HUES48 (cell line): ENCODE data around the gene XXYLT1.

ENCODE experiments used
- H3K27ac ChIP-seq: one replicate; pipeline ENCODE4 v1.7.0; 2013; ENCODE audit warnings: low read depth, low read length, inconsistent platforms
- H3K27me3 ChIP-seq: 2 replicates; pipeline ENCODE4 v1.6.1; 2013; ENCODE audit warnings: mild to moderate bottlenecking, low read length; ENCODE audit not compliant: control insufficient read depth, insufficient read depth
- H3K36me3 ChIP-seq: 2 replicates; pipeline ENCODE4 v1.6.1; 2013; ENCODE audit warnings: low read length; ENCODE audit not compliant: control insufficient read depth, insufficient read depth
- H3K4me1 ChIP-seq: 2 replicates; pipeline ENCODE4 v1.6.1; 2013; ENCODE audit warnings: mild to moderate bottlenecking, low read length; ENCODE audit not compliant: control insufficient read depth, insufficient read depth
- H3K4me3 ChIP-seq: 2 replicates; pipeline ENCODE4 v1.5.1; 2013; ENCODE audit warnings: mild to moderate bottlenecking, low read depth, low read length
- H3K9ac ChIP-seq: 2 replicates; pipeline ENCODE4 v1.6.1; 2013; ENCODE audit warnings: mild to moderate bottlenecking, low read depth, low read length, moderate library complexity
- H3K9me3 ChIP-seq: 2 replicates; pipeline ENCODE4 v1.6.1; 2013; ENCODE audit warnings: low read length; ENCODE audit not compliant: control insufficient read depth, insufficient read depth

The XXYLT1 gene

DNA sequence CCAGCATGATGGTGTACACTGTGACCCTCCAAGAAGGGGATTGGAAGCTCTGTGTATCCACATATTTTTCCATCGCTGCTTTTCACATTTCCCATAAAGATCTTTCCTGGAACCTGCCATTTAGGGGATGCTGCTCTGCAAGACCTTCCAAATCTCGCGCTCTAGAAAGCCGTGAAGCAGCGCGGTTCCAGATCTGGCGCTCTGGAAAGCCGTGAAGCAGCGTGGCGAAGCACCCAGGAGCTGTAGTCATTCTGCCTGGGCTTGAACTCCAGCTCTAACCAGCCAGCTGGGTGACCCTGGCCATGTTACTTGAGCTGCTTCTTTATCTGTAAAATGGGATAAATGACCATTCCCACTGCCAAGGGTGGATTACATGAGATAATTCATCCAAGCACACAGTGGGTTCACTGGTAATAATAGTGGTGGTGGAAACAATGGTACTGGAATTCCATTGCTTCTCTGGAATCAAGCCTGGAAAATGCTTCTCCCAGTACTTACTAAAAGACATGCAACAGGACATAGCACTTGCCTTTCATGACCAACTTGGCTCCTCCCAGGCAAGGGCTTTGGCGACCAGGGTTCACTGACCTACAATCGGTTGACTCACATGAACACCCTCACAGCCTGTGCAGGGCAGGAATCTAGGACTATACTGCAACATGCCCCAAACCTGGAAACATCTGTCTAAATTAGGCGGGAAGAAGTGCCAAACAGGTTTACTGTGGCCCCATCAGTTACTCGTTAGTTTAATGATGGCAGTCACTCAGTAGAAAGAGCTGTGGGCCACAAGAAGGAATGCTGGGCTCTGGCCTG is 70.7 kb downstream of the XXYLT1 start:
- Histone ChIP-seq H3K27me3 (no peaks in the 10 kb centered on the region), H3K4me1 (peaks cover 19% of the 10 kb centered on the region), H3K36me3 (no peaks in the 10 kb centered on the region), H3K9me3 (no peaks in the 10 kb centered on the region), H3K4me3 (no peak overlapping the region), H3K9ac (no peak overlapping the region), H3K27ac (no peak overlapping the region)

DNA sequence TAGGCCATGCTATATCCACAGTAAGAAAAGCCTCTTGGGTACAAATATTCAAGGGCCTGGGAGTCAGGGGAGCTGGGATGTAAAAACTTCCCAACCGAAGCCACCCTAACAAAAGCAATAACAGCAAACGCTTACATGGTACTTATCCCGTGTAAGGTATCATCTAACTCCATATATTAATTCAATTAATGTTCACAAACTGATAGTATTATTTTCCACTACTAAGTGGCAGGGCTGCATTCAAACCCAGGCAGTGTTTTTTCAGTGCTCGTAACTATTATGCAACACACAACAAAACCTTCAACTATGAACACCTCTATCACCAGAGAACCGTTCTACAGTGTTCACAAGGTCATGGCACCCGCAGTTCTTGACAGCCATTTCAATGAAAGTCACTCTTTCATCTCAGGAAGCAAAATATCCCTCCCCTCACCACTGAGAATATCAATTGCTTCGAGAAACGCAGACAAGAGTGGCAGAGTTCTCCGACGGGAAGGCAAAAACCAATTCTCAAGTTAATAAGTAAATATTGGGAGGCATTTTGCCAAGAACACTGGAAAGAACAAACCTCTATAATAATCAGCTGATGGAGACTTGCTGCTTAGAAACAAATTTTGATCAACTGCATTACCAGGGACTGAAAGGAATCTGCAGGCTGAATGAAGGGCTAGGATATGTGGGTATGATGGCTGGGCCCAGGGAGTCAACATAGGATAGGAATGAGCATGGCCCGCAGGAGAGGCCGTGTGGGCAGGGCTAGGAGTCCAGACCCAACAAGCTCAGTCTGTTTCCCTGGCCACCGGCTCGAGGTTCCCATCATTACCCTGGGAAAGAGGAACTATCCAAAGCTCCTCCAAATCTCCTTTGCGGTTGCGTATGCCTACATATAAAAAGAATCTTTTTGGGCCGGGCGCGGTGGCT is 72.3 kb downstream of the XXYLT1 start:
- H3K9ac ChIP-seq: no peak overlapping the region
- H3K36me3 ChIP-seq: no peaks in the 10 kb centered on the region
- H3K27me3 ChIP-seq: no peaks in the 10 kb centered on the region
- no peaks in the 10 kb centered on the region for H3K9me3 ChIP-seq
- no peak overlapping the region for H3K4me3 ChIP-seq
- H3K4me1 ChIP-seq: peaks cover 23% of the 10 kb centered on the region
- no peak overlapping the region for H3K27ac ChIP-seq

- no peak overlapping the region for H3K9ac ChIP-seq
- no peaks in the 10 kb centered on the region for H3K9me3 ChIP-seq
- no peak overlapping the region for H3K4me3 ChIP-seq
- H3K36me3 ChIP-seq: no peaks in the 10 kb centered on the region
- H3K27ac ChIP-seq: no peak overlapping the region
- no peaks in the 10 kb centered on the region for H3K27me3 ChIP-seq
- H3K4me1 ChIP-seq: peaks cover 23% of the 10 kb centered on the region
These were observed 73.1 kb downstream of the XXYLT1 start for GRCh38 chr3:195197765-195198425.

DNA sequence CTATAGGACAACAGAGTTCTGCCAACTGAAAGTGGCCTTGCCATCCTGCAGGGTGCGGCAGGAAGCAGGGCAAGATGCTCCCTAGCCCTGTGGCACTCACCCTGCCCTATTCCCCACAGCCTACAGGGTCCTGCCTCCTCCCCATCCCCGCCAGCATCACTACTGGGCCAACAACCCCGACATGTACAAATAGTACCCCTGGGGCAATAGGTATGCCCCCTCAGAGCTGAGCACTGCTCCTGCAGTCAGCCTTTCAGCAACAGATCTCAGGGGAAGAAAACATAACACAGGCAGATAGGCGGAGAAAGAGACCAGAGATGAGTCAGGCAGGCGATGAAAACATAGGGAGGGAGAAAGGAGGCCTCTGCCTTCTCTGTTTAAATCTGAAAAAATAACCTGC is 74.7 kb downstream of the XXYLT1 start:
- Histone ChIP-seq H3K9ac (no peak overlapping the region), H3K4me1 (peaks cover 23% of the 10 kb centered on the region), H3K4me3 (no peak overlapping the region), H3K9me3 (peaks cover 8% of the 10 kb centered on the region), H3K36me3 (no peaks in the 10 kb centered on the region), H3K27me3 (no peaks in the 10 kb centered on the region), H3K27ac (peak overlapping the region; percentile 74)

GRCh38 chr3:195195321-195196209 is 75.4 kb downstream of the XXYLT1 start:
- Histone ChIP-seq H3K36me3 (no peaks in the 10 kb centered on the region), H3K4me3 (no peak overlapping the region), H3K9me3 (peaks cover 12% of the 10 kb centered on the region), H3K4me1 (peaks cover 23% of the 10 kb centered on the region), H3K9ac (no peak overlapping the region), H3K27me3 (no peaks in the 10 kb centered on the region), H3K27ac (peak overlapping the region; percentile 87)

DNA sequence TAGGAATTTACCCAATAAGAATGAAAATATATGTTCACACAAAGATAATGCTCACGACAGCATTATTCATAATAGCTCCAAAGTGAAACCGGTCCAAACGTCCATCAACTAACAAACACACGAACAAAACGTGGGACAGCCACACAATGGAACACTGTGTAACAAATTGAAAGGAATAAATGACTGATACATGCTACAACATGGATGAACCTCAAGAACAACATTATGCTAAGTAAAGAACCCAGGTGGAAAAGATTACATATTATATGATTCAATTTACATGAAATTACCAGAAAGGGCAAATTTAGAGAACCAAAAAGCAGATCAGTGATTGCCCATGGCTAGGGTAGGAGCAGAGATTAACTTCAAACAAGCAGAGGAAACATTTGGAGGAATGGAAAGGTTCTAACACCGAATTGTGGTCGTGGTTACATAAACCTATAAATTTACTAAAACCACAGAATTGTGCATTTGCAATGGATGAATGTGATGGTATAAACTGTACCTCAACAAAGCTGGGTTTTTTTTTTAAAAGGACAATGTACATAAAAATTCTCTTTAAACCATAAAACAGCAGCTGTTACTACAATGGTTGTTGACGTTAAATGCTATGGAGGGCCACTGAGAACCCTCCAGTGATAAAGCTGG is 76.3 kb downstream of the XXYLT1 start:
- Histone ChIP-seq H3K9me3 (peaks cover 12% of the 10 kb centered on the region), H3K27ac (peak overlapping the region; percentile 87), H3K9ac (no peak overlapping the region), H3K36me3 (no peaks in the 10 kb centered on the region), H3K27me3 (no peaks in the 10 kb centered on the region), H3K4me3 (no peak overlapping the region), H3K4me1 (peaks cover 23% of the 10 kb centered on the region)

DNA sequence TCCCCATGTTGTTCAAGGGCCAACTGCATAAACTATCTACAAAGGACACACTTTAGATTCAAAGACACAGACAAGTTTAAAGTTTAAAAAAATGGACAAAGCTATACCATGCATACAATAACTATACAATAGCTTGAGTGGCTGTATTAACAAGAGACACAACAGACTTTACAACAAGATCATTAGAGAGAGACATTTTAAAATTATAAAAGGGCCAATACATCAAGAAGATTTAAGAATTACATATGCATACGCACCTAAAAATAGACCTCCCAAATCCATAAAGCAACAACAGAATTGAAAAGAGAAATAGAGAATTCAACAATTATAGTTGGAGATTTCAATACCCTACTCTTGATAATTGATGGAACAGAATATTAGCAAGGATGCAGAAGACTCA is 79.4 kb downstream of the XXYLT1 start:
- peaks cover 42% of the 10 kb centered on the region for H3K4me1 ChIP-seq
- peaks cover 12% of the 10 kb centered on the region for H3K9me3 ChIP-seq
- H3K9ac ChIP-seq: no peak overlapping the region
- H3K27me3 ChIP-seq: no peaks in the 10 kb centered on the region
- no peak overlapping the region for H3K27ac ChIP-seq
- H3K36me3 ChIP-seq: no peaks in the 10 kb centered on the region
- H3K4me3 ChIP-seq: no peak overlapping the region

DNA sequence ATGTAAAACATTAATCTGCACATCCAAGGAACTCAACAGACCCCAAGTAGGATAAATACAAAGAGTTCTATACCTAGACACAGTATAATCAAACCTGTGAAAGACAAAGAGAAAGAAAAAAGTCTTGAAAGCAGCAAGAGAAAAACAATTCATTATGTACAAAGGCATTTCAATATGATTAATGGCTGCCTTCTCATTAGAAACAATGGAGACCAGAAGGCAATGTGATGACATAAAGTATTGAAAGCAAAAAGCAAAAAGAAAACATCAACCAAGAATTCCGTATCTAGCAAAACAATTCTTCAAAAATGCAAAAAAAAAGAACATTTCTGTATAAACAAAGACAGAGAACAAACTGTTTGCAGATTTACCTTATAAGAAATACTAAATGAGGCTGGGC is 81.1 kb downstream of the XXYLT1 start:
- Histone ChIP-seq H3K27me3 (no peaks in the 10 kb centered on the region), H3K9ac (no peak overlapping the region), H3K4me1 (peaks cover 26% of the 10 kb centered on the region), H3K9me3 (peaks cover 12% of the 10 kb centered on the region), H3K27ac (no peak overlapping the region), H3K4me3 (no peak overlapping the region), H3K36me3 (no peaks in the 10 kb centered on the region)

DNA sequence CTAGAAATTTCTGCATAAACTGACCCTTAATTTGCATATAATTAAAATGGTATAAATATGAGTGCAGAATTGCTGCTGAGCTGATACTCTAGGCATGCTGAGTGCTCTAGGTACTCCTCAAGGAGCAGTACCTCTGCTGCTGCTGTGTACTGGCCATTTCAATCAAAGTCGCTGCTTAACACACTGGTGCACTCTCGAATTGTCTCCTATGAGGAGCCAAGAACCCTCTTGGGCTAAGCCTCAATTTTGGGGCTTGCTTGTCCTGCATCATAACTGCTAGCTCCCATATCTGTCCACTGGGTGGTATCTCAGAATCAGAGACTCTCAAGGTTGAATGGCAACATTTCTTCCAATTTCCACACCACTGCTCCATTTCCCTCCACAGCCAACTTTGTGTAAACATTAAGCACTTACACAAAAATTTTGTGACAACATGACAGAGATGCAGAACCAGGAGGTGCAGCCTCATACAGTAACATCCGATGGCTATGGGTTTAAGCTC is 82.5 kb downstream of the XXYLT1 start:
- no peak overlapping the region for H3K4me3 ChIP-seq
- peaks cover 27% of the 10 kb centered on the region for H3K4me1 ChIP-seq
- peak overlapping the region; percentile 7 for H3K27ac ChIP-seq
- H3K9me3 ChIP-seq: peaks cover 12% of the 10 kb centered on the region
- H3K27me3 ChIP-seq: no peaks in the 10 kb centered on the region
- H3K36me3 ChIP-seq: no peaks in the 10 kb centered on the region
- H3K9ac ChIP-seq: no peak overlapping the region
